B cell (primary cell): Measurements from ENCODE around the gene FMN1. TPM values are rescaled to one million over a fixed set of nuclear protein-coding genes. Genes with fewer than 3 reads are reported as not detected.

Experiments
- ATAC-seq: fragments of 200-7000 bp; cut with Tn5 transposase; one replicate; pipeline ENCODE4 v1.10.0; 2021; ENCODE audit warnings: low read depth, mild to moderate bottlenecking, moderate number of reproducible peaks, moderate library complexity
- CTCF ChIA-PET: fragments of 350-600 bp; sonication (Branson Sonifier 250); formaldehyde crosslinking; loops from one replicate; lab custom pipeline; 2021; ENCODE audit warnings: antibody characterized with exemption, inconsistent platforms; lab: Charles Lee
- POLR2A ChIA-PET: fragments of 350-600 bp; sonication (Branson Sonifier 250); formaldehyde crosslinking; loops from one replicate; lab custom pipeline; 2021; ENCODE audit warnings: antibody characterized with exemption; lab: Charles Lee
- DNase-seq: peaks from one replicate; pipeline ENCODE4 v3.0.0; 2013
- H2AFZ ChIP-seq: 2 replicates; pipeline ENCODE4 v1.6.1; 2012; ENCODE audit warnings: mild to moderate bottlenecking, low read depth, low read length; ENCODE audit not compliant: insufficient read depth, poor library complexity, severe bottlenecking
- H3K27ac ChIP-seq, 2 donors: 1 replicate in 1 of 2; 2 replicates in 1 of 2; pipeline ENCODE4 v1.5.1; 2012 to 2013; ENCODE audit warnings: low read length in 2 of 2, mild to moderate bottlenecking in 2 of 2, moderate library complexity in 1 of 2
- H3K27me3 ChIP-seq, 4 experiments: fragments of 200-600 bp in 1 of 4; sonication (generic) in 1 of 4; replicated peaks in 1 of 4; 1 replicate in 2 of 4; 2 replicates in 2 of 4; pipeline versions ENCODE4 v1.6.1 to v1.7.0; 2013 to 2016; ENCODE audit warnings: low read length in 3 of 4, mild to moderate bottlenecking in 2 of 4, mixed read lengths in 1 of 4, moderate library complexity in 1 of 4; ENCODE audit not compliant: insufficient read depth in 4 of 4, control insufficient read depth in 3 of 4; ENCODE audit errors: control extremely low read depth in 1 of 4
- H3K36me3 ChIP-seq, 2 experiments: replicated peaks in 1 of 2; 1 replicate in 1 of 2; 2 replicates in 1 of 2; pipeline versions ENCODE4 v1.6.1 to v1.7.1; 2013; ENCODE audit warnings: low read length in 1 of 2; ENCODE audit not compliant: insufficient read depth in 2 of 2, control insufficient read depth in 1 of 2; ENCODE audit errors: control extremely low read depth in 1 of 2, extremely low read depth in 1 of 2
- H3K4me1 ChIP-seq, 2 donors: fragments of 200-600 bp in 1 of 2; sonication (generic) in 1 of 2; 1 replicate in 1 of 2; 2 replicates in 1 of 2; pipeline versions ENCODE4 v1.5.1 to v1.6.1; 2013 to 2017; ENCODE audit warnings: low read length in 2 of 2; ENCODE audit not compliant: control insufficient read depth in 2 of 2, insufficient read depth in 2 of 2
- H3K4me2 ChIP-seq: replicated peaks from 2 replicates; pipeline ENCODE3; 2012; ENCODE audit warnings: mild to moderate bottlenecking, low read depth, low read length; ENCODE audit not compliant: poor library complexity, severe bottlenecking
- H3K4me3 ChIP-seq, 5 experiments: fragments of 200-600 bp in 1 of 5; sonication (generic) in 1 of 5; 1 replicate in 3 of 5; 2 replicates in 2 of 5; pipeline versions ENCODE4 v1.5.1 to v1.7.0; 2011 to 2016; ENCODE audit warnings: low read length in 4 of 5, mild to moderate bottlenecking in 4 of 5, low read depth in 2 of 5, control low read depth in 1 of 5, moderate library complexity in 1 of 5; ENCODE audit not compliant: insufficient read depth in 1 of 5; ENCODE audit errors: control extremely low read depth in 1 of 5, extremely low read depth in 1 of 5
- H3K79me2 ChIP-seq: fragments of 200-600 bp; sonication (generic); one replicate; pipeline ENCODE4 v1.6.0; 2016; ENCODE audit warnings: low read length; ENCODE audit not compliant: control insufficient read depth, insufficient read depth
- H3K9ac ChIP-seq: fragments of 200-600 bp; sonication (generic); 2 replicates; pipeline ENCODE4 v1.6.1; 2017; ENCODE audit warnings: mild to moderate bottlenecking, low read length, moderate library complexity
- H3K9me3 ChIP-seq, 3 donors: one replicate each; pipeline versions ENCODE4 v1.6.1 to v1.7.1; 2013; ENCODE audit warnings: low read length in 2 of 3; ENCODE audit not compliant: control insufficient read depth in 2 of 3, insufficient read depth in 1 of 3; ENCODE audit errors: control extremely low read depth in 1 of 3
- H4K20me1 ChIP-seq: 2 replicates; pipeline ENCODE4 v1.6.0; 2012; ENCODE audit warnings: mild to moderate bottlenecking, low read length; ENCODE audit not compliant: insufficient read depth, control insufficient read depth, poor library complexity, severe bottlenecking
- H3K27ac Mint-ChIP-seq: one replicate; pipeline ENCODE4 v1.8.0; 2021; ENCODE audit warnings: mixed read lengths
- H3K27me3 Mint-ChIP-seq: one replicate; pipeline ENCODE4 v1.8.0; 2021; ENCODE audit warnings: mixed read lengths
- H3K4me1 Mint-ChIP-seq: one replicate; pipeline ENCODE4 v1.8.0; 2021; ENCODE audit warnings: mixed read lengths
- H3K4me3 Mint-ChIP-seq: one replicate; pipeline ENCODE4 v1.8.0; 2021; ENCODE audit warnings: mixed read lengths
- H3K9me3 Mint-ChIP-seq: one replicate; pipeline ENCODE4 v1.8.0; 2022; ENCODE audit warnings: mixed read lengths; ENCODE audit not compliant: insufficient read depth
- CTCF ChIP-seq: fragments of 200-600 bp; IDR thresholded peaks from one replicate; pipeline ENCODE4 v1.8.0; 2022; ENCODE audit warnings: antibody characterized with exemption, mild to moderate bottlenecking
- EZH2 ChIP-seq: IDR thresholded peaks from 2 replicates; pipeline ENCODE4 v1.6.1; 2012; ENCODE audit warnings: borderline replicate concordance, low read depth, mild to moderate bottlenecking, moderate library complexity, low read length; ENCODE audit not compliant: insufficient read depth, poor library complexity, severe bottlenecking
- WGBS: methylation state at CpG from one replicate; pipeline ENCODE4 v1.1.5; 2013; ENCODE audit warnings: missing lambda C conversion rate; ENCODE audit not compliant: insufficient coverage; 5-methylcytosine and 5-hydroxymethylcytosine counted together
- intact Hi-C: fragments of 100-400 bp; cut with micrococcal nuclease; formaldehyde crosslinking; loops from one replicate; pipeline ENCODE4 v1.10.0; 2022
- polyA plus RNA-seq: library from polyadenylated mRNA; depleted of rRNA; stranded (reverse); fragments of >200 nt; gene quantifications from 2 replicates; pipeline ENCODE4 v1.2.3, GENCODE V29; 2012
- total RNA-seq, 2 donors: library from RNA; stranded (reverse); fragments of 120-200 nt in 1 of 2; gene quantifications; 1 replicate in 1 of 2; 2 replicates in 1 of 2; pipeline versions ENCODE4 v1.2.3 to v1.2.4, GENCODE V29; 2013 to 2022

FMN1 gene
- total and polyA plus RNA-seq, 2 donors (not counting 1 experiment from before 2014, with no cell fraction given), result 0.21 to 0.96 TPM

- H3K27ac Mint-ChIP-seq, result no peak overlapping the region
- intact Hi-C loops, result no loop called here
Observed at GRCh38 chr15:32775103-32775502, 419.4 kb downstream of the FMN1 start.

DNA sequence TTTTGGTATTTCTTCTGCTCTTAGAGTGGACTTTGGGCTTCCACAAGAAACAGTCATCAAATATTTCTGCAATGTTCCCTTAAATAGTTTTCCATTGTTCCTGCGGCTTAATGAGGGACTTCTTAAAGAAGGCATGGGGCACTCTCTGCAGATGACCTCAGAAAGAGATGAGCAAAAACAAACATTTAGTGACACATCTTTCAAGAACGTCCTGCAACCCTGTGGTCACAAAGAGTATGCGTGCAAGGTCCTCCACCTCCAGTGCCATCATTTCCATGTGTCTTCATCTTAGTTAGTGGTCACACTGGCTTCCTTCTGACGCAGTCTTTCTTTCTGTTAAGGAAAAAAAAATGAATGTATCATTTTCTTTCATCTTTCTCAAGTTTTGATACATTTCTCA, 420.5 kb downstream of the FMN1 start:
- WGBS, result 78% methylated on average over 3 of the region's 4 CpGs
- H3K27ac Mint-ChIP-seq, result no peak overlapping the region
- H3K9me3 Mint-ChIP-seq, result peaks cover 3% of the 10 kb centered on the region
- Histone ChIP-seq H4K20me1 (no peaks in the 10 kb centered on the region), H3K36me3 (no peaks in the 10 kb centered on the region), H3K27me3 (no peaks in the 10 kb centered on the region), H3K4me1 (no peaks in the 10 kb centered on the region), H3K27ac (no peak overlapping the region), H3K9ac (no peak overlapping the region), H3K4me2 (no peak overlapping the region), H3K4me3 (no peak overlapping the region), H2AFZ (no peak overlapping the region), H3K9me3 (peaks cover 0 to 8% (median 3%) of the 10 kb centered on the region in 3 donors), H3K79me2 (no peaks in the 10 kb centered on the region)
- no peaks in the 10 kb centered on the region for H3K4me1 Mint-ChIP-seq
- DNase-seq, result no peak
- peaks cover 8% of the 10 kb centered on the region for H3K27me3 Mint-ChIP-seq
- ChIA-PET CTCF (no interaction called here), POLR2A (no interaction called here)
- intact Hi-C loops, result no loop called here
- no peak overlapping the region for H3K4me3 Mint-ChIP-seq
- ATAC-seq, result no peak
- TF ChIP-seq EZH2 (no peak), CTCF (no peak)

More at GRCh38 chr15:32775103-32775502, 419.4 kb downstream of the FMN1 start:
- ATAC-seq, result no peak
- no peak overlapping the region for H3K4me3 Mint-ChIP-seq
- H3K4me2 ChIP-seq, result no peak overlapping the region
- ChIA-PET POLR2A (no interaction called here), CTCF (no interaction called here)
- H3K9me3 Mint-ChIP-seq, result peaks cover 3% of the 10 kb centered on the region
- TF ChIP-seq CTCF (no peak), EZH2 (no peak)
- no peak overlapping the region for H3K9ac ChIP-seq
- H3K9me3 ChIP-seq, result peaks cover 0 to 8% (median 3%) of the 10 kb centered on the region in 3 donors
- DNase-seq, result no peak
- no peaks in the 10 kb centered on the region for H3K4me1 Mint-ChIP-seq
- H3K4me1 ChIP-seq, result no peaks in the 10 kb centered on the region
- H3K79me2 ChIP-seq, result no peaks in the 10 kb centered on the region
- H3K27me3 ChIP-seq, result no peaks in the 10 kb centered on the region
- WGBS, result 88% methylated on average over 2 of the region's 3 CpGs
- no peak overlapping the region for H2AFZ ChIP-seq
- H4K20me1 ChIP-seq, result no peaks in the 10 kb centered on the region
- no peak overlapping the region for H3K4me3 ChIP-seq
- peaks cover 10% of the 10 kb centered on the region for H3K27me3 Mint-ChIP-seq
- no peaks in the 10 kb centered on the region for H3K36me3 ChIP-seq
- no peak overlapping the region for H3K27ac ChIP-seq
